IMR-90 (cell line): Measurements from ENCODE around the gene OSBP2. TPM values are rescaled to one million over a fixed set of nuclear protein-coding genes. Genes with fewer than 3 reads are reported as not detected.

Source experiments
- ATAC-seq: fragments of 200-7000 bp; cut with Tn5 transposase; 2 replicates; pipeline ENCODE4 v1.9.1; 2020; ENCODE audit warnings: low read depth, mild to moderate bottlenecking, moderate library complexity
- BruUV-seq: library from RNA; stranded (reverse); fragments of 400-500 nt; replicated peaks from 2 replicates; lab custom pipeline; 2021; lab: Mats Ljungman, UMichigan
- CTCF ChIA-PET: fragments of 300-600 bp; formaldehyde crosslinking; extraction: SDS; loops from one replicate; lab custom pipeline; 2021; ENCODE audit warnings: antibody characterized with exemption; lab: Yijun Ruan, JAX
- POLR2A ChIA-PET: fragments of 300-600 bp; sonication (Branson Sonifier 250); formaldehyde crosslinking; loops from one replicate; lab custom pipeline; 2022; ENCODE audit warnings: antibody characterized with exemption; ENCODE audit not compliant: unreplicated experiment; lab: Charles Lee
- DNase-seq: peaks from one replicate; pipeline ENCODE4 v3.0.0; 2013
- H2AFZ ChIP-seq: replicated peaks from 2 replicates; pipeline ENCODE3; 2013; ENCODE audit warnings: low read length, mild to moderate bottlenecking; ENCODE audit not compliant: poor library complexity
- H2AK5ac ChIP-seq: 2 replicates; pipeline ENCODE4 v1.6.1; 2013; ENCODE audit warnings: low read depth, low read length, inconsistent platforms
- H2AK9ac ChIP-seq: replicated peaks from 2 replicates; pipeline ENCODE3; 2013; ENCODE audit warnings: mild to moderate bottlenecking, low read depth, low read length, moderate library complexity; ENCODE audit not compliant: poor library complexity
- H2BK120ac ChIP-seq: 2 replicates; pipeline ENCODE4 v1.6.1; 2013; ENCODE audit warnings: low read depth, low read length, inconsistent platforms
- H2BK15ac ChIP-seq: 3 replicates; pipeline ENCODE4 v1.6.1; 2013; ENCODE audit warnings: low read depth, low read length, inconsistent platforms
- H2BK20ac ChIP-seq: 2 replicates; pipeline ENCODE4 v1.6.1; 2013; ENCODE audit warnings: low read depth, mild to moderate bottlenecking, inconsistent platforms, low read length, moderate library complexity
- H2BK5ac ChIP-seq: 2 replicates; pipeline ENCODE4 v1.6.1; 2013; ENCODE audit warnings: mild to moderate bottlenecking, low read depth, low read length, inconsistent platforms; ENCODE audit not compliant: poor library complexity, severe bottlenecking
- H3K14ac ChIP-seq: replicated peaks from 2 replicates; pipeline ENCODE4 v1.6.1; 2013; ENCODE audit warnings: low read depth, low read length, inconsistent platforms
- H3K18ac ChIP-seq: 2 replicates; pipeline ENCODE4 v1.6.1; 2013; ENCODE audit warnings: low read depth, low read length, control low read depth
- H3K23ac ChIP-seq: 2 replicates; pipeline ENCODE4 v1.6.1; 2013; ENCODE audit warnings: low read depth, low read length, inconsistent platforms
- H3K27ac ChIP-seq: 2 replicates; pipeline ENCODE4 v1.5.1; 2013; ENCODE audit warnings: mild to moderate bottlenecking, control low read depth, low read length; ENCODE audit not compliant: insufficient read depth
- H3K27me3 ChIP-seq: 2 replicates; pipeline ENCODE4 v1.6.1; 2013; ENCODE audit warnings: low read length; ENCODE audit not compliant: control insufficient read depth, insufficient read depth
- H3K36me3 ChIP-seq: 2 replicates; pipeline ENCODE4 v1.6.1; 2013; ENCODE audit warnings: low read length, mixed read lengths; ENCODE audit not compliant: control insufficient read depth, insufficient read depth
- H3K4ac ChIP-seq: 2 replicates; pipeline ENCODE4 v1.6.1; 2013; ENCODE audit warnings: low read depth, low read length, inconsistent platforms
- H3K4me1 ChIP-seq: 2 replicates; pipeline ENCODE4 v1.6.1; 2013; ENCODE audit warnings: low read length, mixed read lengths; ENCODE audit not compliant: control insufficient read depth, insufficient read depth
- H3K4me2 ChIP-seq: 2 replicates; pipeline ENCODE4 v1.6.1; 2013; ENCODE audit warnings: low read depth, mild to moderate bottlenecking, control low read depth, low read length, moderate library complexity
- H3K4me3 ChIP-seq: 2 replicates; pipeline ENCODE4 v1.5.1; 2013; ENCODE audit warnings: low read depth, mild to moderate bottlenecking, control low read depth, low read length, moderate library complexity; ENCODE audit not compliant: insufficient read depth
- H3K56ac ChIP-seq: 2 replicates; pipeline ENCODE4 v1.6.1; 2013; ENCODE audit warnings: low read length, inconsistent platforms; ENCODE audit not compliant: insufficient read depth; ENCODE audit errors: extremely low read depth
- H3K79me1 ChIP-seq, 2 experiments: 2 replicates each; pipeline ENCODE4 v1.6.1; 2013; ENCODE audit warnings: low read length in 2 of 2, inconsistent platforms in 1 of 2, low read depth in 1 of 2
- H3K9ac ChIP-seq: 2 replicates; pipeline ENCODE4 v1.6.1; 2013; ENCODE audit warnings: low read depth, low read length, control low read depth
- H3K9me1 ChIP-seq: 2 replicates; pipeline ENCODE4 v1.6.1; 2013; ENCODE audit warnings: low read length, inconsistent platforms; ENCODE audit not compliant: insufficient read depth
- H3K9me3 ChIP-seq: 2 replicates; pipeline ENCODE4 v1.6.1; 2013; ENCODE audit warnings: low read length; ENCODE audit not compliant: control insufficient read depth, insufficient read depth
- H4K20me1 ChIP-seq: 2 replicates; pipeline ENCODE4 v1.6.1; 2013; ENCODE audit warnings: low read length, inconsistent platforms; ENCODE audit not compliant: insufficient read depth
- H4K5ac ChIP-seq: 2 replicates; pipeline ENCODE4 v1.6.1; 2013; ENCODE audit warnings: mild to moderate bottlenecking, low read depth, low read length, control low read depth
- H4K8ac ChIP-seq, 2 experiments: 2 replicates each; pipeline ENCODE4 v1.6.1; 2013; ENCODE audit warnings: low read depth in 2 of 2, low read length in 2 of 2, control low read depth in 1 of 2, inconsistent platforms in 1 of 2
- H4K91ac ChIP-seq: 2 replicates; pipeline ENCODE4 v1.6.1; 2013; ENCODE audit warnings: low read depth, low read length, inconsistent platforms; ENCODE audit not compliant: insufficient read depth
- FOS ChIP-seq: fragments of 150-350 bp; IDR thresholded peaks from 2 replicates; pipeline ENCODE4 v1.6.1; 2016; ENCODE audit warnings: low read depth, low read length
- whole genome bisulfite sequencing, 2 experiments: methylation state at CpG; one replicate each; pipeline versions ENCODE4 v1.1.5 to v1.1.7; 2013; ENCODE audit warnings: missing lambda C conversion rate in 2 of 2; ENCODE audit not compliant: insufficient read length in 1 of 2; ENCODE audit errors: extremely low coverage in 2 of 2; 5-methylcytosine and 5-hydroxymethylcytosine counted together
- dilution Hi-C: fragments of 300-500 bp; cut with HindIII; formaldehyde crosslinking; loops from one replicate; pipeline ENCODE4 v1.14.3; 2018; ENCODE audit warnings: low sequenced_read_pairs; ENCODE audit not compliant: unreplicated experiment
- in situ Hi-C: fragments of 300-500 bp; cut with MboI; formaldehyde crosslinking; loops from 3 replicates; pipeline ENCODE4 v1.14.3; 2019; ENCODE audit warnings: low sequenced_read_pairs, inconsistent platforms, mixed read lengths
- intact Hi-C: fragments of 100-400 bp; cut with micrococcal nuclease; formaldehyde crosslinking; loops from 2 replicates; pipeline ENCODE4 v1.10.0; 2022
- polyA plus RNA-seq, 3 experiments: library from polyadenylated mRNA; depleted of rRNA; stranded (reverse); fragments of >200 nt; gene quantifications; 2 replicates each; pipeline ENCODE4 v1.2.3, GENCODE V29; 2012; ENCODE audit warnings: low replicate concordance in 1 of 3
- total RNA-seq: library from RNA; depleted of rRNA; stranded (reverse); fragments of >200 nt; gene quantifications from 2 replicates; pipeline ENCODE4 v1.2.3, GENCODE V29; 2012

The OSBP2 gene
- total and polyA plus RNA-seq, 2 of the 4 experiments (the other 2 are of a cell fraction), result 1.8 to 2.2 TPM

DNA sequence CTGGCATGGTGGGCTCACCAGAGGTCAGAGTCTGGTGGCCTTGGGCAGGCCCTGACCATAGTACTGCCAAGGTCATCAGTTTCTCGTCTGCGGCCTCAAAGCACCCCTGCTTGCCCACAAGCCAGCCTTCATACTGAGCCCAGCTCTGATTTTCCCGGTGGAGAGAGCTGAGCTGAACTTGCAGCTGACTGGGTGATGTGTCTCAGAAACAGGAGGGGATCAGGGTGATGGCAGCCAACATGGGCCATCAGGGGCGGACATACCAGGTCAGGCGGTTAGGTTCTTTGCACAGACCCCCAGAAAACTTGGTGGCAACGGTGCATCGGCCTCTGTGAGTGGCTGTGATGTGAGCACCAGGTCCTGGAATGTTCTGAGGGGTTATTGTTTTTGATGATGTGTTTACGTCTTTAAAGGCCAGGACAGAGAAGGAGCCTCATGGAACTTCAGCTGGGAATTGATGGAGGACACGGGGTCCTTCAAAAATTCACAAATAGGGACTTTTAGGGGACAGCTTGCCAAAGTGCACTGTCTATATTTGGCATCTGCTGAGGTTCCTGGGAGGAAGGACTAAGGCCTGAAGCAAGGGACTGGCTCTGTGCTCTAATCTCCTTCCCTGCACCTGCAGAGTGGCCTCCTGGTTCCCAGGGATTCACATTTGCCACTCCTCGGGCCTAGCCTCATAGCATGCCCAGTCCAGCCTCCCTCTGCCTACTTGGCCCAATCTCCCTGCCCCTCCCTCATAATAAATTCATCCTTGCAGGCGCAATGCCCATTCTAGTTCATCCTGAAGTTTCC lies 131.2 kb downstream of the OSBP2 start:
- no peak overlapping the region for H3K4me3 ChIP-seq
- no peak overlapping the region for H4K91ac ChIP-seq
- H3K14ac ChIP-seq, result no peak overlapping the region
- no peaks in the 10 kb centered on the region for H3K79me1 ChIP-seq
- H2BK15ac ChIP-seq, result no peak overlapping the region
- no peak for ATAC-seq
- BruUV-seq, result no TSS peak
- no peak overlapping the region for H2AK5ac ChIP-seq
- DNase-seq, result no peak
- no peak for TF ChIP-seq FOS
- 70% methylated on average over 2 of the region's 11 CpGs; no CpG with 5 or more reads in 1 of the 2 experiments for WGBS, 2 experiments
- dilution Hi-C loops (no loop called here), in situ Hi-C loops (no loop called here), intact Hi-C loops (no loop called here)
- no peak overlapping the region for H2BK5ac ChIP-seq
- no peak overlapping the region for H3K4ac ChIP-seq
- H3K9me3 ChIP-seq, result no peaks in the 10 kb centered on the region
- H3K18ac ChIP-seq, result no peak overlapping the region
- H3K27ac ChIP-seq, result no peak overlapping the region
- no peak overlapping the region for H2BK20ac ChIP-seq
- H3K4me2 ChIP-seq, result no peak overlapping the region
- H2AFZ ChIP-seq, result no peak overlapping the region
- H3K56ac ChIP-seq, result no peak overlapping the region
- CTCF ChIA-PET, result no interaction called here
- peaks cover 36% of the 10 kb centered on the region for H3K27me3 ChIP-seq
- H3K4me1 ChIP-seq, result peaks cover 8% of the 10 kb centered on the region
- H3K36me3 ChIP-seq, result no peaks in the 10 kb centered on the region
- peaks cover 2% of the 10 kb centered on the region for H3K9me1 ChIP-seq
- H2AK9ac ChIP-seq, result no peak overlapping the region
- no peak overlapping the region for H2BK120ac ChIP-seq
- H4K20me1 ChIP-seq, result peaks cover 3% of the 10 kb centered on the region; the same call in 1 of the 2 replicates
- H3K23ac ChIP-seq, result no peak overlapping the region
- H4K8ac ChIP-seq, result no peak overlapping the region
- no peak overlapping the region for H3K9ac ChIP-seq
- POLR2A ChIA-PET, result no interaction called here
- H4K5ac ChIP-seq, result no peak overlapping the region
